ENCODE results near the gene PMPCA.

GRCh38 chr9:136470792-136471469 is 60.5 kb downstream of the PMPCA start:
- no peak for TF ChIP-seq GATA2 (IDR thresholded peaks at IDR 0.05; ENCODE audit: low read depth, low read length)
- TF ChIP-seq GATA3 (IDR thresholded peaks at IDR 0.05; ENCODE audit: low read depth, low read length): no peak
